ENCODE results near the gene PLXNA3. TPM values are rescaled to one million over a fixed set of nuclear protein-coding genes. Genes with fewer than 3 reads are reported as not detected.

Gene PLXNA3
- total RNA-seq, 1 experiment from 2014 or later: 9.7 TPM

DNA sequence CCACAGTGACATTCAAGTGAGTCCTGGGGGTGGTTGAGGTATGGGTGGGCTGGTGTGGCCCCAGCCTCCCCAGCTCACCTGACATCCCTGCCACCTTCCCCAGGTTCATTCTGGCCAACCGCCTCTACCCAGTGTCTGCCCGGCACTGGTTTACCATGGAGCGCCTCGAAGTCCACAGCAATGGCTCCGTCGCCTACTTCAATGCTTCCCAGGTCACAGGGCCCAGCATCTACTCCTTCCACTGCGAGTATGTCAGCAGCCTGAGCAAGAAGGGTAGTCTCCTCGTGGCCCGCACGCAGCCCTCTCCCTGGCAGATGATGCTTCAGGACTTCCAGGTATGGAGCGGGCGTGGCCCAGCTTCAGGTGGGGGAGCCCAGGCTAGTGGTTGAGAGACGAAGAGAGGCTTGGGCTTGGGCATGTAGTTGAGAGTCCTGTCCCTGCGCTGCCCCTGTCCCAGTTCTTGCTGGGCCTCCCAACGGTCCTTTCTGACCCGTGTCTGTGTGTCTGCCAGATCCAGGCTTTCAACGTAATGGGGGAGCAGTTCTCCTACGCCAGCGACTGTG is 22.8 kb upstream of the PLXNA3 start:
- DNase-seq (ENCODE audit: low spot score): no peak

DNA sequence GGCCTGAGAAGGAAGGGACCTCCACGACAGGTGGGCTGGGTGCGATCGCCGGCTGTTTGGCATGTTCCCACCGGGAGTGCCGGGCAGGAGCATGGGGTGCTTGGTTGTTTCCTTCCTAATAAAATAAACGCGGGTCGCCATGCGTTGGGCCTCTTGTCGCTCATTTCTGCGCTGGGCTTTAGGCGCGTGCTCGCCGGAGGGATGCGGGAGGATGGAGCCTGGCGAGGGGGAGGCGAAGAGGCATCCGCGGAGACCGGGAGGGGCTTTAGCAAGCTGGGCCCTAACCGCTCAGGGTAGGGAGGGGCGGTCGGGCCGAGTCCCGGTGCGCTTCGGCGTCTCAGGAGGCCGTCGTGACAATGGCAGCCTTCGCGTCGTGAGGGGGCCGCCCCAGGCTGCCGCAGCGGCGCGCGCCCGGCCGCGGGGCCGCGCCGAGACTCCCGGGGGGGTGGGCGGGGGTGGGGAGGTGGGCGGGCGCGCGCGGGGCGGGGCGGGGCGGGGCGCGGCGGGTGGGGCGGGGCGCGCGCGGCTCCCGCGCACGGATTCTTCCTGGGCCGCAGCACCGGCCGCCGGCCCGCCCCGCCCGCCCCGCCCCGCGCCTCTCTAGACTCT is 21.6 kb upstream of the PLXNA3 start:
- DNase-seq (ENCODE audit: low spot score): no peak

DNA sequence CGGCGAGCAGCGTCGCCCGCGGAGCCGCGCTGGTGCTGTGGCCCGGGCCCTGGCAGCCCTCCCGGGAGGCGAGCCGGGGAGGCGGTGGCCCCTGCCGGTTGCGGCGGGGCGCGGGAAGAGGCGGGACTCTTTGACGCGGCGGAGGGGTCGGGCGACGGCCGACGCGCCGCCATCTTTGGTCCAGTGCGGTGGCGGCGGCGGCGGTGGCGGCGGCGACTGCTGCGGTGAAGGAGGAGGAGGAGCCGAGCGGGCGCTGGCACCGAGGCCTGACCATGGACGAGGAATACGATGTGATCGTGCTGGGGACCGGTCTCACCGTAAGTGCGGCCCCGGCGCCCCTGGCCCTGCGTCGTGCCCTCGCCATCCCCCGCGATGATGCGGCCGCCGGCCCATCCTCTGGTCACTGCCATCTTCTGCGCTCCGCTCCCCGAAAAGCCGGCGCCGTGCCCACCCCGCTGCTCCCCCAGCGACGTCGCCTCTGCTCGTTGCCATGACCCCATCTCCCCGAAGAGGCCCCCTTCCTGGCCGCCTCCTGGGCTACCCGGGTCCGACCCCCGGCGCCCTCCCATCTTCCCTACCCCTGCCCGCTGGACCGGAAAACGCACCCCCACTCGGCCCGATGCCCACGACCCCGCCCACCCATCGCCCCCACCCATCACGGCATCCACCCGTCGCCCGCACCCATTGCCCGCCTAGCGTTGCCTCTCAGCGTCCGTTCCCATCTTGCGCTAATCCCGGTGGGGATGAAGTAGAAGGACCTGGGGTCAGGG is 20.9 kb upstream of the PLXNA3 start, which contains the start of gene GDI1:
Gene GDI1 (plus strand): TSS at position 172 of the 770 bp plus-strand sequence. CDS start 101 bp downstream, at position 273.
- peak; percentile 44 for DNase-seq (ENCODE audit: low spot score)

DNA sequence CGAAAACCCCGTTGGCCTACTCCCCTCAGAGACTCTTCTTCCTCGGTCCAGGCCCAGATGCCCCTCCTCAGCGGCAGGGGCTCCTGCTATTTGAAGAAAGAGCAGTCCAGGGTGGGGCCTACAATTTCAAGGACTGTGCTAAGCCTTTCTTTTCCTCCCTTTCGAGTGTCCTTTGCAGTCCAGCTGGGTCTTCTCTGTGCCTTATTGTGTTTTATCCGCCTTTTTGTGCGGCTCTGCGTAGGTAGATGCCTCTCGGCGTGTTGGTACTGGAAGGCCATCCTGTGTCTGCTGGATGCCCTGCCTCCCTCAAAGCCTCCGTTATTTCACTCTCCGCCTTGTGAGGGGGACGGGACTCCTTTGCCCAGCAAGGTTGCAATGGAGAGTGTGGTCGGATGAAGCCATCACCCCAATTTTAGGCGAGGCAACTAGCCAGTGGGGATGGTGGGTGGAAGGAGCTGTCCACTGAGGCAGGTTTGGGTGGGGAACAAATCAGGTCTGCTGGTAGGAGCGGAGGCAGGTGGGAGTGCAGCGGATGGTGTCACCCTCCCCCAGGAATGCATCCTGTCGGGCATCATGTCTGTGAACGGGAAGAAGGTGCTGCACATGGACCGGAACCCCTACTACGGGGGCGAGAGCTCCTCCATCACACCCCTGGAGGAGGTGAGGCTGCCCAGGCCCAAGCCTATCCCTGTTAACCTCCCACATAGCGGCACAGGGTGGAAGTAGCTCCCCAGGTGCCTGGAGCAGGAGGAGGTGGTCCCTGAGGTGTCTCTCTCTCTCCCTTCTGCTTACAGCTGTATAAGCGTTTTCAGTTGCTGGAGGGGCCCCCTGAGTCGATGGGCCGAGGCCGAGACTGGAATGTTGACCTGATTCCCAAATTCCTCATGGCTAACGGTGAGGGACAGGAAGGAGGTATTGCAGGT is 19.8 kb upstream of the PLXNA3 start:
- DNase-seq (ENCODE audit: low spot score): peak; percentile 10

DNA sequence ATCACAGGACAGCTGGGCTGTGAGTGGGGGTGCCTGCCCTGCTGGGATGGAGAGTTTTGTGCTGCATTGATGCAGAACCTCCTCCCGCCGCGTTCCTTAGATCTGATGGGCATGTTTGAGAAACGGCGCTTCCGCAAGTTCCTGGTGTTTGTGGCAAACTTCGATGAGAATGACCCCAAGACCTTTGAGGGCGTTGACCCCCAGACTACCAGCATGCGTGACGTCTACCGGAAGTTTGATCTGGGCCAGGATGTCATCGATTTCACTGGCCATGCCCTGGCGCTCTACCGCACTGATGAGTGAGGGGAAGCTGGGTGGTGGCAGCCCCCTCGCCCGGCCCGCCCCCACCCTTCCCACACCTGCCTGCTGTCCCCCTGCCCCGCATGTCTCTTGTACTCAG is 18.2 kb upstream of the PLXNA3 start:
- DNase-seq (ENCODE audit: low spot score): no peak

DNA sequence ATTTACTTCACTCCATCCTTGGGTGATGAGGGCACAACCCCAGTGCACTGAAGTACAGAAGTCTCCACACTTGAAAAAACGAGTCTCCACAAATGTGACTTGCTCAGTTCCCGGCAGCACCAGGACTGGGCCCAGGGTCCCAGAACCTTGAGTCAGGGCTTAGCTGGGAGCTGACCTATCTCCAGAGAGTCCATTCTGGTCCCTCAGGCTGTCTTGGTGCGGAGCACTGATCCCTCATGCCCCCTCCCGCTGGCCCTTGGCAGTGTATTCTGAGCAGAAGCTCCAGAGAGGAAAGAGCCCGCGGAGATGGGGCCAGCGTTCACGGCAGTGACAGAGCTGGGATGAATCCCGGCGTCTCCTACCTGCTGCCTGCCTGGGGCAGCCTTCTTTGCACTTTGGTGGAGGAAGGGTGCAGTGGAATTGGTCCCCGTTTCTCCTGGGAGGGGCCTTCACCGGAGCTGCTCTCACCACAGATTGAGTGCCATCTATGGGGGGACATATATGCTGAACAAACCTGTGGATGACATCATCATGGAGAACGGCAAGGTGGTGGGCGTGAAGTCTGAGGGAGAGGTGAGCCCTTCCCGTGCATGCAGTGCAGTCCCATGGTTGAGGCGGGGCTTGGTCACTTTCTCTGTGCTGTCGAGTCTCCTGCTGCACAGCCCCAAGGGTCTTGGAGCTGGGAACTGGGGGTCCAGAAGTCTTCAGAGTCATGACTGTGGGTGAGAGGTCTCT is 17.3 kb upstream of the PLXNA3 start:
- DNase-seq (ENCODE audit: low spot score): no peak

DNA sequence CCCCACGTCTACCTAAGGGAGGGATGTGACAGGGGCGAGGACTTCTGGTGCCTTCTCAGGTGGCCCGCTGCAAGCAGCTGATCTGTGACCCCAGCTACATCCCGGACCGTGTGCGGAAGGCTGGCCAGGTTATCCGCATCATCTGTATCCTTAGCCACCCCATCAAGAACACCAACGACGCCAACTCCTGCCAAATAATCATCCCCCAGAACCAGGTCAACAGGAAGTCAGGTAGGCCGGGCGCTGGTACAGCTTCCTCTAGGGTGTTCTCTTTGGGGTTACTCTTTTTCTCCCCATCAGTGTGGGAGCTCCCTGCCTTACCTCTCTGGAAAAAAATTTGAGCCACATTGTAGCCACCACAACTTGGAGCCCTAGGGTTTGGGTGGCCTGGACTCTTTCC is 16.5 kb upstream of the PLXNA3 start:
- no peak for DNase-seq (ENCODE audit: low spot score)

DNA sequence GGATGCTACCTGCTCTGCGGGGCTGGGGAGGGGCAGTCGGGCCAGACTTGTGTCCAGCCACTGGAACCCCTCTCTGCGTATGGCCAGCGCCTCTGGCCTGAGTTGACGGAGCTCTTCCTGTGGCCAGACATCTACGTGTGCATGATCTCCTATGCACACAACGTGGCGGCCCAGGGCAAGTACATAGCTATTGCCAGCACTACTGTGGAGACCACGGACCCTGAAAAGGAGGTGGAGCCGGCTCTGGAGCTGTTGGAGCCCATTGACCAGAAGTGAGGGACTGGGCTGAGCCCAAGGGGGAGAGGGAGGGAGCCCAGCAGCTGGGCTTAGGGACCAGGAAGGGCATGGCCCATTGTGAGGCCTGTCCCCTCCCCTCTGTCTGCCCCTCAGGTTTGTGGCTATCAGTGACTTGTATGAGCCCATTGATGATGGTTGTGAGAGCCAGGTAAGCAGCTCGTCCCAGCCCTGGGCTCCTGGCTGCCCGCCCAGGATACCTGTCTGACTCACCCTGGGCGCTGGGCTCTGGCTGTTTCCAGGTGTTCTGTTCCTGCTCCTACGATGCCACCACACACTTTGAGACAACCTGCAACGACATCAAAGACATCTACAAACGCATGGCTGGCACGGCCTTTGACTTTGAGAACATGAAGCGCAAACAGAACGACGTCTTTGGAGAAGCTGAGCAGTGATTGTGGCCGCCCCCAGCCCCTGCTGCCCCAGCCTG is 15.9 kb upstream of the PLXNA3 start:
- DNase-seq (ENCODE audit: low spot score): no peak

DNA sequence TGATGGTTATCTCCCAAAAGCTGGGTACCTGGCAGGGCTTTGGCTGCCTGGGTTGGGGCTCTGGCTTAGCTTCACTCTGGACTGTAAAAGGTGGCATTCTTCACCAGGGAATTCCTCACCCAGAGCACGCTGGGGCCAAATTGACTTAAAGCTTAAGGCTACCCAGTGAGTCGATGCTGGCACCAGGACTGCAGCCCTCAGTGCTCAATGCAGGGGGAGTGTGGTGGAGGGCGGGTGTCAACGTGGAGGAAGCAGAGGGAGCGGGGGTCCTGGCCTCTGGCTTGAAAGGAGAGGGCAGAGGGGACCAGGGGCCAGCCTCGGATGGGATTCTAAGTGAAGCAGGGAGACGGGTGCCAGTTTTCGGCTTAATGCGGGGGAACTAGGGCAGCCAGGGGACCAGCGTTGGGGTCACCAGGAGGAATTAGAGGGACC is 14.6 kb upstream of the PLXNA3 start:
- peak; percentile 43 for DNase-seq (ENCODE audit: low spot score)

DNA sequence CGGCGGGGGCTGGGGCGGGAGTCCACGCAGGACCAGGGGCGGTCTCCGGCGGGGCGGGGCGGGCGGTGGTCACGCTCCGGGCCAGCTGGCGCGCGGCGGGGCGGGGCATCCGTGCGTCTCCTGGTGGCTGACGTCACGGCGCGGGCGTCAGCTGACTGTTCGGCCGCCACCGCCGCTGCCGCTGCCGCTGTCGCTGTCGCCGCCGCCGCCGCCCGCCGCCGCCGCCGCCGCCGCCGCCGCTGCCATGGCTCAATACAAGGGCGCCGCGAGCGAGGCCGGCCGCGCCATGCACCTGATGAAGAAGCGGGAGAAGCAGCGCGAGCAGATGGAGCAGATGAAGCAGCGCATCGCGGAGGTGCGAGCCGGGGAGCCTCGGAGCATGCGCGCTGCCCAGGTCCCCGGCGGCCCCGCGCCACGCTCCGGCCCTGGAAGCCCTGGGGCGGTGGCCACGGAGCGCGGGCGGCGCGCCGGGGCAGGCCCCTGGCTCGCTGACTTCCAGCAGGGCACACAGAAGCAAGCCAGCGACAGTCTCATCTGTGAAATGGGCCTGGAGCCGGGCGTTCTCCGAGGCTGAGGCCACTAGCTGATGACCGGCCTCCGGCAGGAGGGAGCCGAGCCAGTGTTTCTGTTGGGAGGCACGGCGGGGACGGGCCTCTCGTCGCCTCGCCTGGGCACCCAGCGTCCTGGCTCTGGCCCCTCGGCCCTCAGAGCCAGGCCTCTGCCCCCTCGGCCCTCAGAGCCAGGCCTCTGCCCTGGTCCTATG is 13.9 kb upstream of the PLXNA3 start, which contains the start of gene FAM50A:
Gene FAM50A (plus strand): TSS at position 150 of the 763 bp plus-strand sequence. CDS start 95 bp downstream, at position 245.
- peak; percentile 52 for DNase-seq (ENCODE audit: low spot score)

DNA sequence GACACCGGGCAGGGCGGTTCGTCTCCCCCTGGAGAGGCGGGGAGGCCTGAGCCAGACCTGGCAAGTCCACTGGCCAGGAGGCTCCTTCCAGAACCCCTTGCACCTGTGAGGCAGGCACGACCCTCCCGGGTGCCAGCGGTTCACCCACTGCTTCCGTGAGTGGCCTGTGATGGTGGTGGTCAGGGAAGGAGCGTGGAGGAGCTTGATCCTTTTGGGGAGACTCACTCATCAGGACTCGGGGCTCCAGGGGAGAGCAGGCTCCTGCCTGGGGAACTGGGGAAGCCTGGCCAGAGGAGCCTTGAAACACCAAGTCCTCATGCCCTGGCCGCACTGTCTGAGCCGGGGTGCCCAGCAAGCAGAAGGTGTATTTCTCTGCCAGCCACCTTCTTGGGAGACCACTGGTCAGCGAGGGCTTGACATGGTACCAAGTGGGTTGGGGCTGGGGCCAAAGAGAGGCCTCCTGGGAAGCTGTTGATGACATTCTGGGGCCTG is 13.3 kb upstream of the PLXNA3 start:
- DNase-seq (ENCODE audit: low spot score): no peak

DNA sequence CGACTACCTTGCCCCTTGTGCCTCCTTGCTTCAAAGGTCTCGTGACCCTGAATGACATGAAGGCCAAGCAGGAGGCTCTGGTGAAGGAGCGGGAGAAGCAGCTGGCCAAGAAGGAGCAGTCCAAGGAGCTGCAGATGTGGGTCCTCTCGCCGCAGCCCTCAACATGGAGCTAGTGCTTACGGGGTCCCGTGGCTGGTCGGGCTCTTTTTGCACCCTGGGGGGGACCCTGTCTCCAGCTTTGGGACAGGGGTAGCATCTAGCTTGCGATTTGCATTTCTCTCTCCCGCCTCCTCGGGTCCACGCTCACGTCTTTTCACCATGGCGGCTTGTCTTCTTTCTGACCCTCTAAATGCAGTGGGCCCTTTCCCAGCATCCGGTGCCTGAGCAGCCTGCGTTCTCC is 12.3 kb upstream of the PLXNA3 start:
- no peak for DNase-seq (ENCODE audit: low spot score)

DNA sequence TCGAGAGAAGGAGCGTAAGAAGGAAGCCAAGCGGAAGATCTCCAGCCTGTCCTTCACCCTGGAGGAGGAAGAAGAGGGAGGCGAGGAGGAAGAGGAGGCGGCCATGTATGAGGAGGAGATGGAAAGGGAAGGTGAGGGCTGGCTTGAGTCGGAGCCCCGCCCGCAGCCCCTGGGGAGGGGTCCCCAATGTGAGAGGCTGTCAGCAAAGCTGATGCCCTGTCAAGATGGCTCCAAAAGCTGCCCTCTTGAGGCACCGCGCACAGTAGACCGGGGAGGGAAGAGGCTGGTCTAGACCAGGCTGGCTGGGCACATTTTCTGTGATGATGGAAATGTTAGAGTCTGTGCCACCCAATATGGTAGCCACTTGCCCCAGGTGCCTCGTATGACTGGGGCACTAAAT is 11.7 kb upstream of the PLXNA3 start:
- no peak for DNase-seq (ENCODE audit: low spot score)

DNA sequence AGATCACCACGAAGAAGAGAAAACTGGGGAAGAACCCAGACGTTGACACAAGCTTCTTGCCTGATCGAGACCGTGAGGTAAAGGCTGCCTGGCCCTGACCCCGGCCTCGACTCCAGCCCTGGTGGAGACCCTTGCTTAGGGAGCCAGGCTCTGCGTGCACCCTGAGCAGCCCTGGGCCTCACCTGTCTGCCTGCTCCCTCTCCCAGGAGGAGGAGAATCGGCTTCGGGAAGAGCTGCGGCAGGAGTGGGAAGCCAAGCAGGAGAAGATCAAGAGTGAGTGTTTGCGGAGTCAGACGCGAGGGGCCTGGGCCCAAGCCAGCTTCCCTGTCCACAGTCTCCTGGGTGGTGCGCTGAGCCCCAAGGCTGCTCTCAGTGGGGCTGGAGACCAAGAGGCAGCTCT is 9.6 kb upstream of the PLXNA3 start:
- DNase-seq (ENCODE audit: low spot score): no peak

DNA sequence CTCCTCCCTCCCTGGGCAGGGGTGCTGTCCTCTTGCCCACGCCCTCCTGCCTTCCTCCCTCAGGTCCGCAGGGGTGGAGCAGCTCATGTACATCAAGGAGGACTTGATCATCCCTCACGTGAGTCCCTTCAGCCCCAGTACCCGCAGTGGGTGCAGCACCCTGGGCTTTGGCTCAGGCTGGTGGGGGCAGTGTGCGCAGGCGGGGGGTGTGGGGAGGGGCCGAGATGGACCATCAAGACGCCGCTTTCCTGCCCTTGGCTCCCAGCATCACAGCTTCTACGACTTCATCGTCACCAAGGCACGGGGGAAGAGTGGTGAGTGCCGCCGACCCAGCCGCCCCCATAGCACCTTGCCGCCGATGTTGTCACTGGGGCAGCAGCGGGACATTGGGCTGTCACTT is 8.5 kb upstream of the PLXNA3 start:
- DNase-seq (ENCODE audit: low spot score): no peak

DNA sequence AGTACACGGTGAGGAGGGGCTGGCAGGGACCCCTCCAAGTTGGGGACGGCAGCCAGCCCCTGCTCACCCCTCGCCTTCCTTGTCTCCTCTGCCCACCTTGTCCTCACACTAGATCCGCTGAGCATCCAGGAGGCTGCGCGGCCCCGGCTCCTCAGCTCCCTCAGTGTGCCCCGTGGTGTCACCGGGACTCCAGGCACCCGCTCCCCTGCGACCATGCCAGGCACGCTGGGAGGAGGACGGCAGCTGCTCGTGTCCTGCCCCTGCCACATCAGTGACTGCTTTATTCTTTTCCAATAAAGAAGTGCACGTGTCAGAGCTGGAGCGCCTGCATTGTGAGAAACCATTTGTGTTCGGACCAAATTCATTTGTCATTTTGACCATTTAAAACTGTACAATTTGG is 7.8 kb upstream of the PLXNA3 start:
- no peak for DNase-seq (ENCODE audit: low spot score)

DNA sequence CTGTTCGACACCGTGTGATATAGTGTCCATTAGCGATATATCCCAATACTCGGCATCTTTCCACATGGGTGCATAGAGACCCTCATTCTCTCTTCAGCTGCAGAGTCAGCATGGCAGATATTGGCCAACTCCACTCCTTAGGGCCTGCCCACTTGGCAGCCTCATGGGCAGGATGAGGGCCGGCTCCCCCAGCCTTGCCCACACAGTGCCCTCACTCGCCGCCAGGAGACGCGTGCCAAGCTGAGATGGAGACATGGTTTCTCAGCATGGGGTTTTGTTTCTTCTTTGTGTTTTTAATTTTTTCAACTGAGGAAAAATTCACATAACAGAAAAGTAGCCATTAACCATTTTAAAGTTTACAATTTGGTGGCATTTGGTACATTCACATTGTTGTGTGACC is 5.3 kb upstream of the PLXNA3 start:
- DNase-seq (ENCODE audit: low spot score): no peak

DNA sequence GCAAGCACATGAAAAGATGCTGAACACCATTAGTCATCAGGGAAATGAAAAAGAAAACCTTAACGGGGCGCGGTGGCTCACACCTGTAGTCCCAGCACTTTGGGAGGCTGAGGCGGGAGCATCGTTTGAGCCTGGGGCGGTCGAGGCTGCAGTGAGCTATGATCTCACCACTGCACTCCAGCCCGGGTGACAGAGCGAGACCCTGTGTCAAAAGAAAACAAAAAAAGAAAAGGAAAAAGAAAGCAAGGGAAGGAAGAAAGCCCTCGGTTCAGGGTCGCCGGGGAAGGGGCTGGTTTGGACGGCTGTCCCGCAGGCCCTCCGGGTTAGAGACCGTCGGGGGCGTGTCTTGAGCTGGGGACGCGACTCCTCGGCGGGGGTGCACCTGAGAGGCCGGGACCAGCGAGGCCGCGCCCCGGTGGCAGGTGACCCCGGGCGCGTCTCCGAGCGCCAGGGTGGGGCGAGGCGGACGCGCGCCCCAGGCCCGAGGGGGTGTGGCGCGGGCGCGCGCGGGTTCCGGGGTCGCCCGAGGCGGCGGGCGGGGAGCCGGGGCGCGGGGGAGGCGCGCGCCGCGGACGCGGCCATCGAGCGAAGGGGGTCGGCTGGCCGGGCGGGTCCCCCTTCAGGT is 478 bp upstream of the PLXNA3 start:
- no peak for DNase-seq (ENCODE audit: low spot score)

Measured in A172 (cell line).